Suppressor macrophage treated with lipopolysaccharide for 1 hour (primary cell): Measurements from ENCODE around the gene NUB1.

Source experiments
- DNase-seq, 3 donors: peaks; one replicate each; pipeline ENCODE4 v3.0.0-alpha.2; 2020 to 2022

The NUB1 gene

GRCh38 chr7:151406051-151406875, 64.7 kb downstream of the NUB1 start:
- no peak for DNase-seq

- DNase-seq: no peak
Measured at GRCh38 chr7:151406886-151407583, 65.4 kb downstream of the NUB1 start.

- no peak for DNase-seq
Measured at GRCh38 chr7:151408498-151408838, 66.9 kb downstream of the NUB1 start.

- no peak for DNase-seq
Measured at GRCh38 chr7:151408839-151409666, 67.4 kb downstream of the NUB1 start.

- DNase-seq: peak in 1 of 3 donors; percentile 32
Measured at GRCh38 chr7:151409667-151410404, 68.2 kb downstream of the NUB1 start, which contains the start of gene WDR86. Gene WDR86, minus strand, starts transcription at chr7:151410038. Its CDS starts 449 bp downstream, at chr7:151409589.

- DNase-seq: no peak
Measured at GRCh38 chr7:151410405-151411390, 69.1 kb downstream of the NUB1 start.

GRCh38 chr7:151411551-151411950, 69.9 kb downstream of the NUB1 start:
- DNase-seq: peak in 1 of 3 donors; percentile 28

- no peak for DNase-seq
Measured at GRCh38 chr7:151412318-151412717, 70.7 kb downstream of the NUB1 start.

GRCh38 chr7:151413241-151413640, 71.6 kb downstream of the NUB1 start:
- no peak for DNase-seq

- DNase-seq: peak; percentile 92 to 97 (median 96)
Measured at GRCh38 chr7:151415375-151416105, 73.9 kb downstream of the NUB1 start.

GRCh38 chr7:151416112-151416940, 74.7 kb downstream of the NUB1 start:
- DNase-seq: no peak

GRCh38 chr7:151416941-151417315, 75.3 kb downstream of the NUB1 start:
- DNase-seq: peak; percentile 43 to 68 (median 50)

GRCh38 chr7:151420144-151420543, 78.5 kb downstream of the NUB1 start:
- DNase-seq: no peak

- no peak for DNase-seq
Measured at GRCh38 chr7:151422212-151422611, 80.6 kb downstream of the NUB1 start.

- DNase-seq: no peak
Measured at GRCh38 chr7:151423226-151423625, 81.6 kb downstream of the NUB1 start.

- no peak for DNase-seq
Measured at GRCh38 chr7:151423936-151424335, 82.3 kb downstream of the NUB1 start.

- no peak for DNase-seq
Measured at GRCh38 chr7:151424799-151425198, 83.2 kb downstream of the NUB1 start.

- no peak for DNase-seq
Measured at GRCh38 chr7:151425670-151426440, 84.2 kb downstream of the NUB1 start.

GRCh38 chr7:151426441-151426903, 84.9 kb downstream of the NUB1 start:
- no peak for DNase-seq
